Activated T-cell treated with anti-CD3 and anti-CD28 coated beads, Interleukin-2, amount 50 U/mL, for 4 hours (primary cell): ENCODE results near the gene NCR3LG1. TPM values are rescaled to one million over a fixed set of nuclear protein-coding genes. Genes with fewer than 3 reads are reported as not detected.

ENCODE experiments used
- ATAC-seq, 2 donors: fragments of 200-7000 bp; cut with Tn5 transposase; one replicate each; pipeline ENCODE4 v1.10.0; 2021
- DNase-seq: peaks from one replicate; pipeline ENCODE4 v3.0.0-alpha.2; 2020
- H3K27me3 Mint-ChIP-seq: one replicate; pipeline ENCODE4 v1.8.0; 2021; ENCODE audit warnings: low read depth, mixed read lengths
- H3K36me3 Mint-ChIP-seq: one replicate; pipeline ENCODE4 v1.8.0; 2022; ENCODE audit warnings: mixed read lengths; ENCODE audit not compliant: insufficient read depth
- H3K4me1 Mint-ChIP-seq: one replicate; pipeline ENCODE4 v1.8.0; 2021; ENCODE audit warnings: low read depth, mixed read lengths
- H3K4me3 Mint-ChIP-seq: one replicate; pipeline ENCODE4 v1.8.0; 2021; ENCODE audit warnings: mild to moderate bottlenecking, moderate library complexity, mixed read lengths
- H3K9me3 Mint-ChIP-seq: one replicate; pipeline ENCODE4 v1.8.0; 2021; ENCODE audit warnings: mixed read lengths
- total RNA-seq, 3 donors: library from RNA; stranded (reverse); gene quantifications; one replicate each; pipeline ENCODE4 v1.2.1, GENCODE V29; 2021

The NCR3LG1 gene
- total RNA-seq, 3 donors from 2014 or later = 3.2 to 4.2 (median 3.4) TPM

- H3K36me3 Mint-ChIP-seq = no peaks in the 10 kb centered on the region
- no peaks in the 10 kb centered on the region for H3K4me1 Mint-ChIP-seq
- H3K9me3 Mint-ChIP-seq = no peaks in the 10 kb centered on the region
- H3K27me3 Mint-ChIP-seq = peaks cover 2% of the 10 kb centered on the region
- H3K4me3 Mint-ChIP-seq = no peak overlapping the region
- ATAC-seq (no peak), DNase-seq (no peak)
These were observed 44.0 kb downstream of the NCR3LG1 start for GRCh38 chr11:17395554-17395961.

- ATAC-seq (no peak), DNase-seq (no peak)
- no peaks in the 10 kb centered on the region for H3K36me3 Mint-ChIP-seq
- peaks cover 2% of the 10 kb centered on the region for H3K27me3 Mint-ChIP-seq
- no peak overlapping the region for H3K4me3 Mint-ChIP-seq
- no peaks in the 10 kb centered on the region for H3K9me3 Mint-ChIP-seq
- no peaks in the 10 kb centered on the region for H3K4me1 Mint-ChIP-seq
These were observed 44.4 kb downstream of the NCR3LG1 start for GRCh38 chr11:17395978-17396377.

- no peaks in the 10 kb centered on the region for H3K36me3 Mint-ChIP-seq
- H3K9me3 Mint-ChIP-seq = no peaks in the 10 kb centered on the region
- no peaks in the 10 kb centered on the region for H3K4me1 Mint-ChIP-seq
- DNase-seq = no peak
- no peak for ATAC-seq
- peaks cover 2% of the 10 kb centered on the region for H3K27me3 Mint-ChIP-seq
- H3K4me3 Mint-ChIP-seq = no peak overlapping the region
These were observed 45.2 kb downstream of the NCR3LG1 start for GRCh38 chr11:17396598-17397310.

GRCh38 chr11:17397311-17398002 lies 45.9 kb downstream of the NCR3LG1 start:
- Mint-ChIP-seq H3K4me3 (no peak overlapping the region), H3K27me3 (peaks cover 2% of the 10 kb centered on the region), H3K9me3 (no peaks in the 10 kb centered on the region), H3K36me3 (no peaks in the 10 kb centered on the region), H3K4me1 (no peaks in the 10 kb centered on the region)
- DNase-seq = no peak
- no peak for ATAC-seq

GRCh38 chr11:17399236-17399635 lies 47.6 kb downstream of the NCR3LG1 start:
- H3K4me1 Mint-ChIP-seq = no peaks in the 10 kb centered on the region
- H3K4me3 Mint-ChIP-seq = no peak overlapping the region
- no peaks in the 10 kb centered on the region for H3K36me3 Mint-ChIP-seq
- DNase-seq = no peak
- H3K9me3 Mint-ChIP-seq = no peaks in the 10 kb centered on the region
- no peak for ATAC-seq
- peaks cover 2% of the 10 kb centered on the region for H3K27me3 Mint-ChIP-seq

- Mint-ChIP-seq H3K36me3 (no peaks in the 10 kb centered on the region), H3K4me1 (no peaks in the 10 kb centered on the region), H3K4me3 (no peak overlapping the region), H3K27me3 (peaks cover 2% of the 10 kb centered on the region), H3K9me3 (no peaks in the 10 kb centered on the region)
- no peak for DNase-seq
- no peak for ATAC-seq
These were observed 48.6 kb downstream of the NCR3LG1 start for GRCh38 chr11:17400048-17400775.

GRCh38 chr11:17401316-17401715 lies 49.7 kb downstream of the NCR3LG1 start:
- Mint-ChIP-seq H3K27me3 (peaks cover 2% of the 10 kb centered on the region), H3K4me1 (no peaks in the 10 kb centered on the region), H3K9me3 (no peaks in the 10 kb centered on the region), H3K36me3 (no peaks in the 10 kb centered on the region), H3K4me3 (no peak overlapping the region)
- ATAC-seq (no peak), DNase-seq (no peak)

- ATAC-seq (no peak), DNase-seq (no peak)
- H3K36me3 Mint-ChIP-seq = no peaks in the 10 kb centered on the region
- no peaks in the 10 kb centered on the region for H3K9me3 Mint-ChIP-seq
- H3K27me3 Mint-ChIP-seq = peaks cover 2% of the 10 kb centered on the region
- no peaks in the 10 kb centered on the region for H3K4me1 Mint-ChIP-seq
- H3K4me3 Mint-ChIP-seq = no peak overlapping the region
These were observed 50.2 kb downstream of the NCR3LG1 start for GRCh38 chr11:17401841-17402240.

- H3K27me3 Mint-ChIP-seq = peaks cover 2% of the 10 kb centered on the region
- no peaks in the 10 kb centered on the region for H3K9me3 Mint-ChIP-seq
- no peak overlapping the region for H3K4me3 Mint-ChIP-seq
- no peaks in the 10 kb centered on the region for H3K4me1 Mint-ChIP-seq
- ATAC-seq (no peak), DNase-seq (no peak)
- H3K36me3 Mint-ChIP-seq = no peaks in the 10 kb centered on the region
These were observed 50.9 kb downstream of the NCR3LG1 start for GRCh38 chr11:17402486-17402885.

GRCh38 chr11:17403980-17404759 lies 52.6 kb downstream of the NCR3LG1 start:
- no peaks in the 10 kb centered on the region for H3K4me1 Mint-ChIP-seq
- no peak for DNase-seq
- H3K27me3 Mint-ChIP-seq = peaks cover 2% of the 10 kb centered on the region
- H3K9me3 Mint-ChIP-seq = no peaks in the 10 kb centered on the region
- no peaks in the 10 kb centered on the region for H3K36me3 Mint-ChIP-seq
- no peak for ATAC-seq
- no peak overlapping the region for H3K4me3 Mint-ChIP-seq

GRCh38 chr11:17405232-17406005 lies 53.8 kb downstream of the NCR3LG1 start:
- DNase-seq (no peak), ATAC-seq (no peak)
- no peaks in the 10 kb centered on the region for H3K36me3 Mint-ChIP-seq
- no peak overlapping the region for H3K4me3 Mint-ChIP-seq
- H3K4me1 Mint-ChIP-seq = no peaks in the 10 kb centered on the region
- H3K27me3 Mint-ChIP-seq = no peaks in the 10 kb centered on the region
- H3K9me3 Mint-ChIP-seq = no peaks in the 10 kb centered on the region

GRCh38 chr11:17406082-17406817 lies 54.6 kb downstream of the NCR3LG1 start:
- no peaks in the 10 kb centered on the region for H3K4me1 Mint-ChIP-seq
- no peaks in the 10 kb centered on the region for H3K36me3 Mint-ChIP-seq
- H3K4me3 Mint-ChIP-seq = no peak overlapping the region
- ATAC-seq = no peak
- DNase-seq = no peak
- no peaks in the 10 kb centered on the region for H3K9me3 Mint-ChIP-seq
- no peaks in the 10 kb centered on the region for H3K27me3 Mint-ChIP-seq

GRCh38 chr11:17406818-17407149 lies 55.2 kb downstream of the NCR3LG1 start:
- H3K4me1 Mint-ChIP-seq = no peaks in the 10 kb centered on the region
- no peak overlapping the region for H3K4me3 Mint-ChIP-seq
- no peaks in the 10 kb centered on the region for H3K36me3 Mint-ChIP-seq
- DNase-seq (no peak), ATAC-seq (no peak)
- H3K9me3 Mint-ChIP-seq = no peaks in the 10 kb centered on the region
- no peaks in the 10 kb centered on the region for H3K27me3 Mint-ChIP-seq
